ENCODE data around the gene ZNF614. TPM values are rescaled to one million over a fixed set of nuclear protein-coding genes. Genes with fewer than 3 reads are reported as not detected.

Gene ZNF614
- total and polyA plus RNA-seq, 9 of the 15 experiments (the other 6 are each of a cell fraction or from before 2014, with no cell fraction given) = 4.9 to 16.3 (median 11.4) TPM

GRCh38 chr19:51986309-51987291 is 41.6 kb downstream of the ZNF614 start, which contains the start of gene ZNF350:
Gene ZNF350 (minus strand): TSS chr19:51986840. CDS start chr19:51974360, 12,480 bp downstream.
- POLR2A ChIA-PET = interaction anchor here (0.6 kb wide), 1 partner anchor 93 kb away, joined by 3 read pairs; no protein-coding TSS in a partner anchor
- H3K4me2 ChIP-seq (ENCODE audit: insufficient read depth, low read length) = peak within 1 kb of the TSS; percentile 94
- TF ChIP-seq SETDB1 (IDR thresholded peaks at IDR 0.05; ENCODE audit: low read length) = no peak
- TF ChIP-seq, protein P1, sequence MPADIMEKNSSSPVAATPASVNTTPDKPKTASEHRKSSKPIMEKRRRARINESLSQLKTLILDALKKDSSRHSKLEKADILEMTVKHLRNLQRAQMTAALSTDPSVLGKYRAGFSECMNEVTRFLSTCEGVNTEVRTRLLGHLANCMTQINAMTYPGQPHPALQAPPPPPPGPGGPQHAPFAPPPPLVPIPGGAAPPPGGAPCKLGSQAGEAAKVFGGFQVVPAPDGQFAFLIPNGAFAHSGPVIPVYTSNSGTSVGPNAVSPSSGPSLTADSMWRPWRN (IDR thresholded peaks at IDR 0.05; ENCODE audit: low read depth) = no peak
- no peak for TF ChIP-seq KDM2B (CRISPR knock-in tag; IDR thresholded peaks at IDR 0.05)
- TF ChIP-seq JUND (IDR thresholded peaks at IDR 0.05; ENCODE audit: borderline replicate concordance, low read depth, low read length) = peak; percentile 32; the same call in 1 of the 2 replicates
- TF ChIP-seq JUND (tag; IDR thresholded peaks at IDR 0.05; ENCODE audit: borderline replicate concordance, low read depth, low read length) = peak; percentile 51; the same call in 1 of the 3 replicates
- TF ChIP-seq, protein P2, sequence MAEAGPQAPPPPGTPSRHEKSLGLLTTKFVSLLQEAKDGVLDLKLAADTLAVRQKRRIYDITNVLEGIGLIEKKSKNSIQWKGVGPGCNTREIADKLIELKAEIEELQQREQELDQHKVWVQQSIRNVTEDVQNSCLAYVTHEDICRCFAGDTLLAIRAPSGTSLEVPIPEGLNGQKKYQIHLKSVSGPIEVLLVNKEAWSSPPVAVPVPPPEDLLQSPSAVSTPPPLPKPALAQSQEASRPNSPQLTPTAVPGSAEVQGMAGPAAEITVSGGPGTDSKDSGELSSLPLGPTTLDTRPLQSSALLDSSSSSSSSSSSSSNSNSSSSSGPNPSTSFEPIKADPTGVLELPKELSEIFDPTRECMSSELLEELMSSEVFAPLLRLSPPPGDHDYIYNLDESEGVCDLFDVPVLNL (CRISPR knock-in tag; IDR thresholded peaks at IDR 0.05; ENCODE audit: low read depth) = no peak
- TF ChIP-seq OTX1 (CRISPR knock-in tag; IDR thresholded peaks at IDR 0.05) = no peak
- no peak for TF ChIP-seq HINFP (tag; conservative IDR thresholded peaks at IDR 0.05; ENCODE audit: low read depth)
- no peak for TF ChIP-seq PHB (CRISPR knock-in tag; IDR thresholded peaks at IDR 0.05)

More at GRCh38 chr19:51986309-51987291, 41.6 kb downstream of the ZNF614 start, which contains the start of gene ZNF350:
- no peaks in the 10 kb centered on the region for H4K20me1 ChIP-seq (replicated peaks; ENCODE audit: control insufficient read depth, insufficient read depth, low read length)
- H3K27me3 ChIP-seq (ENCODE audit: control insufficient read depth in 2 of 2, insufficient read depth in 2 of 2, low read length in 2 of 2) = no peaks in the 10 kb centered on the region
- TSS peak; percentile 67 for BruUV-seq (replicated peaks)
- intact Hi-C loops (cut with micrococcal nuclease) = no loop called here
- peak; percentile 93 for FAIRE-seq
- H3K4me3 ChIP-seq = peak within 1 kb of the TSS; percentile 61
- peak; percentile 63 to 91 (median 68) for DNase-seq (ENCODE audit: extremely low read depth in 1 of 4, low spot score in 3 of 4)
- in situ Hi-C loops (cut with MboI) = no loop called here
- 16% methylated on average over 33 of the region's 33 CpGs for WGBS (ENCODE audit: insufficient coverage, low coverage, missing lambda C conversion rate)
- peak within 1 kb of the TSS; percentile 76 for H3K27ac ChIP-seq (ENCODE audit: extremely low read depth, low read depth, low read length)
- H3K9ac ChIP-seq (ENCODE audit: insufficient read depth in 1 of 2, low read depth in 2 of 2, low read length in 2 of 2) = peak within 1 kb of the TSS; percentile 54 to 71; a peak in 3 of 4 replicates
- no peaks in the 10 kb centered on the region for H3K4me1 ChIP-seq (replicated peaks in 1 of 2; ENCODE audit: control insufficient read depth in 2 of 2, insufficient read depth in 2 of 2, low read length in 2 of 2)
- ATAC-seq = peak; percentile 97
- H3K9me1 ChIP-seq (ENCODE audit: control insufficient read depth, insufficient read depth, low read length) = no peaks in the 10 kb centered on the region
- H2AFZ ChIP-seq (ENCODE audit: low read depth, low read length) = peak within 1 kb of the TSS; percentile 90
- H3K36me3 ChIP-seq (ENCODE audit: control insufficient read depth, insufficient read depth, low read length) = no peaks in the 10 kb centered on the region
- H3K9me3 ChIP-seq (replicated peaks; ENCODE audit: control insufficient read depth, insufficient read depth, low read depth, low read length) = peaks cover 12% of the 10 kb centered on the region
- CTCF ChIA-PET (ENCODE audit: low intra/inter-chr PET ratio) = no interaction called here
- H3K79me2 ChIP-seq (ENCODE audit: control insufficient read depth, insufficient read depth, low read length) = peaks cover 7% of the 10 kb centered on the region; the same call in 1 of the 3 replicates

Data from K562 (cell line).